Gastroesophageal sphincter (tissue), 4 donors: Measurements from ENCODE around the gene TEX28. TPM values are rescaled to one million over a fixed set of nuclear protein-coding genes. Genes with fewer than 3 reads are reported as not detected.
"Not testable (repeated sequence)": the region's sequence is repeated elsewhere in the genome, so short reads cannot be mapped to it uniquely, and the experiment has no call there.

Experiments used
- ATAC-seq: fragments of 150-250 bp; one replicate; pipeline ENCODE4 v1.9.1; 2016; ENCODE audit warnings: mild to moderate bottlenecking, moderate library complexity
- H3K27ac ChIP-seq, 4 donors: fragments of 200-600 bp; sonication (generic) in 3 of 4; 1 replicate in 3 of 4; 2 replicates in 1 of 4; pipeline ENCODE4 v1.5.1; 2016 to 2019
- H3K27me3 ChIP-seq: fragments of 200-600 bp; sonication (generic); one replicate; pipeline ENCODE4 v1.5.1; 2019
- H3K36me3 ChIP-seq, 2 donors: fragments of 200-600 bp; sonication (generic); one replicate each; pipeline ENCODE4 v1.5.1; 2019; ENCODE audit warnings: control low read depth in 1 of 2
- H3K4me1 ChIP-seq, 3 donors: fragments of 200-600 bp; sonication (generic); 1 replicate in 2 of 3; 2 replicates in 1 of 3; pipeline ENCODE4 v1.5.1; 2016 to 2019; ENCODE audit warnings: control low read depth in 2 of 3
- H3K4me3 ChIP-seq, 2 donors: fragments of 200-600 bp; sonication (generic); one replicate each; pipeline ENCODE4 v1.5.1; 2019; ENCODE audit warnings: mild to moderate bottlenecking in 1 of 2, moderate library complexity in 1 of 2
- H3K9me3 ChIP-seq, 3 donors: fragments of 200-600 bp; sonication (generic); one replicate each; pipeline ENCODE4 v1.5.1; 2017 to 2019; ENCODE audit warnings: control low read depth in 2 of 3
- CTCF ChIP-seq, 4 experiments: fragments of 200-600 bp in 2 of 4; fragments of 450-650 bp in 2 of 4; sonication (generic) in 1 of 4; IDR thresholded peaks; one replicate each; pipeline ENCODE4 v1.5.1; 2017 to 2019; ENCODE audit warnings: antibody characterized with exemption in 4 of 4, mild to moderate bottlenecking in 2 of 4, moderate library complexity in 2 of 4
- EP300 ChIP-seq: sonication (generic); formaldehyde crosslinking; IDR thresholded peaks from one replicate; pipeline ENCODE4 v1.6.1; 2017; ENCODE audit warnings: antibody characterized with exemption, mild to moderate bottlenecking
- POLR2A ChIP-seq, 2 donors: fragments of 450-650 bp; IDR thresholded peaks; one replicate each; pipeline ENCODE4 v1.6.1; 2017; ENCODE audit warnings: antibody characterized with exemption in 2 of 2, mild to moderate bottlenecking in 2 of 2, moderate library complexity in 1 of 2
- POLR2AphosphoS5 ChIP-seq: sonication (generic); formaldehyde crosslinking; IDR thresholded peaks from one replicate; pipeline ENCODE4 v1.6.1; 2017; ENCODE audit warnings: antibody characterized with exemption
- WGBS, 2 donors: methylation state at CpG; one replicate each; pipeline ENCODE4 v1.1.5; 2018; ENCODE audit warnings: low coverage in 1 of 2; 5-methylcytosine and 5-hydroxymethylcytosine counted together
- total RNA-seq, 4 donors: library from RNA; depleted of rRNA; stranded (reverse); fragments of >200 nt; gene quantifications; one replicate each; pipeline ENCODE4 v1.1.0, GENCODE V29; 2016

Gene TEX28
- total RNA-seq, 4 donors from 2014 or later: not detected

- H3K27ac ChIP-seq: no peak overlapping the region
Observed at GRCh38 chrX:154298312-154298711, 3.4 kb upstream of the TEX28 start.

DNA sequence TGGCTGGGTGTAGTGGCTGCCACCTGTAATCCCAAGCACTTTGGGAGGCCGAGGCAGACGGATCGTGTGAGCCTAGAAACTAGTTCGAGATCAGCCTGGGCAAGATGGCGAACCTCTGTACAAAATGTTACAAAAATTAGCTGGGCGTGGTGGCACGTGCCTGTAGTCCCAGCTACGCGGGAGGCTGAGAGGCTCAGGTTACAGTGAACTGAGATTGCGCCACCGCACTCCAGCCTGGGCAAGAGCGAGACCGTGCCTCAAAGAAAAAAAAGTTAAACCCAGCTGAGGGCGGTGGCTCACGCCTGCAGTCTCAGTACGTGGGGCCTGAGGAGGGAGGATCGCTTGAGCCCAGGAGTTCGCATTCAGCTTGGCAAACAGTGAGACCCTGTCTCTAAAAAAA is 1.8 kb upstream of the TEX28 start:
- ATAC-seq: no peak

More at GRCh38 chrX:154298312-154298711, 3.4 kb upstream of the TEX28 start:
- WGBS, 2 donors: 70 to 83% methylated on average over 3 to 4 of the region's 7 CpGs
- H3K4me1 ChIP-seq: no peaks in the 10 kb centered on the region
- H3K9me3 ChIP-seq: no peaks in the 10 kb centered on the region
- ATAC-seq: no peak
- H3K27me3 ChIP-seq: no peaks in the 10 kb centered on the region
- H3K4me3 ChIP-seq: no peak overlapping the region
- no peaks in the 10 kb centered on the region for H3K36me3 ChIP-seq
- no peak for TF ChIP-seq EP300
- no peak for TF ChIP-seq POLR2AphosphoS5
- no peak for TF ChIP-seq CTCF (IDR thresholded peaks at IDR 0.05)
- no peak for TF ChIP-seq POLR2A (IDR thresholded peaks at IDR 0.05)

DNA sequence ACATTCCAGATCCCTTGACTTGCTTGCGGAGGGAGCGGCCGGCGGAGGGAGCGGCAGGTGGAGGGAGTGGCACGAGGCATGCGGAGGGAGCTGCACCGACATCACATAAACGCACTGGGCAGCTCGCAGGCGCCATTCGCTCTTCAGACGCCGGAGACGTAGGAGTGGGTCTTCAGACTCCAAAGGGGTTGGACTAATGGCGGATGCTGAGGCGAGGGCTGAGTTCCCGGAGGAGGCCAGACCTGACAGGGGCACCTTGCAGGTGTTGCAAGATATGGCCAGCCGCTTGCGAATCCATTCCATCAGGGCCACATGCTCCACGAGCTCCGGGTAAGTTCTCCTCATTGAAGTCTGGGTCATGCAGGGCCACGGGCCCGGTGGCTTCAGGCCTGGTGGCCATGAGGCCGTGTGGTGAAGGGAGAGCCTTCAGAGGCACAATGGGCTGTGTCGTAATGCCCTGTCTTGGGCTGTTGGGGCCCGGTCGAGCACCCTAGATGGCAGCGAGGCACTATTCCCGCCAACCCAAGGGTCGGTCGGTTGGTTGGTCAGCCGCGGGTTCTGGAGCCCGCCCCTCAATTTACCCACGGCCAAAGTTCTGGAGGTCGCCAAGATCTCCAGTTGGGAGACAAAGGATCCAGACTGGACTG is 863 bp upstream of the TEX28 start, which contains the start of gene TKTL1:
Gene TKTL1, plus strand, starts transcription at position 132 of the 647 bp plus-strand sequence. Its CDS starts 65 bp downstream, at position 197.
- H3K4me3 ChIP-seq: no peak within 1 kb of the TSS
- WGBS, 2 donors: 92 to 100% methylated on average over 3 to 23 of the region's 37 CpGs

More for the DNA sequence above, 1.8 kb upstream of the TEX28 start:
- Histone ChIP-seq H3K4me3 (no peak overlapping the region), H3K27ac (no peak overlapping the region), H3K4me1 (no peaks in the 10 kb centered on the region), H3K9me3 (no peaks in the 10 kb centered on the region), H3K36me3 (no peaks in the 10 kb centered on the region), H3K27me3 (no peaks in the 10 kb centered on the region)
- 89 to 90% methylated on average over 5 to 12 of the region's 18 CpGs for WGBS, 2 donors
- no peak for TF ChIP-seq POLR2A (IDR thresholded peaks at IDR 0.05)
- no peak for TF ChIP-seq POLR2AphosphoS5
- no peak for TF ChIP-seq EP300
- TF ChIP-seq CTCF (IDR thresholded peaks at IDR 0.05): no peak

GRCh38 chrX:154286406-154286805 is 8.5 kb downstream of the TEX28 start:
- not testable (repeated sequence) for H3K36me3 ChIP-seq, H3K9me3 ChIP-seq, H3K27ac ChIP-seq, H3K4me1 ChIP-seq, H3K27me3 ChIP-seq, ATAC-seq, H3K4me3 ChIP-seq
- no CpG with 5 or more reads among the region's 10 CpGs for WGBS, 2 donors

More for the DNA sequence above, 863 bp upstream of the TEX28 start, which contains the start of gene TKTL1:
- no peak for TF ChIP-seq EP300
- TF ChIP-seq POLR2A (IDR thresholded peaks at IDR 0.05): no peak
- no peak for TF ChIP-seq CTCF (IDR thresholded peaks at IDR 0.05)
- no peak for TF ChIP-seq POLR2AphosphoS5
- no peak for ATAC-seq
- Histone ChIP-seq H3K4me1 (no peaks in the 10 kb centered on the region), H3K36me3 (no peaks in the 10 kb centered on the region), H3K27me3 (no peaks in the 10 kb centered on the region), H3K9me3 (no peaks in the 10 kb centered on the region), H3K27ac (no peak within 1 kb of the TSS)

GRCh38 chrX:154284489-154285338 is 10.2 kb downstream of the TEX28 start:
- WGBS, 2 donors: no CpG with 5 or more reads among the region's 23 CpGs
- not testable (repeated sequence) for H3K9me3 ChIP-seq, H3K27ac ChIP-seq, H3K4me1 ChIP-seq, H3K4me3 ChIP-seq, H3K36me3 ChIP-seq, H3K27me3 ChIP-seq
- peak; percentile 84 for ATAC-seq

- WGBS, 2 donors: no CpG with 5 or more reads among the region's 3 CpGs
- not testable (repeated sequence) for H3K9me3 ChIP-seq, H3K27me3 ChIP-seq, H3K4me1 ChIP-seq, ATAC-seq, H3K27ac ChIP-seq, H3K4me3 ChIP-seq, H3K36me3 ChIP-seq
Observed at GRCh38 chrX:154269245-154269644, 25.7 kb downstream of the TEX28 start.

DNA sequence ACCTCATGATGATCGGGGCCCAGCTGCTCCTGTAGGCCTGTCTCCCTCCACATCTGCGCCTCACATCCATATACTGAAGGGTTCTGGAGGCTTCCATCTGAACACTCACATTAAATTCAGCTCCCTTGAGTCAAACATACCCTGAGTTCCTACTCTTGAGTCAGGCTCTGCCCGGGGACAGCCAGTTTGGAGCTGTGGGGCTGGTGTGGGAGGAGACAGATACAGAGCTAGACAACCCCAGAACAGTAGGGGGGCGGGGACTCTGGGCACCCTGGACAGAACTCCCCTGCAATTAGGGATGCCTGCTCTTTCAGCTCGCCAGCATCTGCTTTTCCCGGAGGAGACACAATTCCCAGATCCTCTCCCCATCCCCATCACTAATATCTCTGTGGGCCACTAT is 31.9 kb downstream of the TEX28 start:
- not testable (repeated sequence) for H3K9me3 ChIP-seq, H3K4me1 ChIP-seq, H3K4me3 ChIP-seq, H3K36me3 ChIP-seq, H3K27ac ChIP-seq, ATAC-seq, H3K27me3 ChIP-seq
- no CpG with 5 or more reads among the region's 6 CpGs for WGBS, 2 donors

GRCh38 chrX:154258711-154259110 is 36.2 kb downstream of the TEX28 start:
- H3K36me3 ChIP-seq, H3K27me3 ChIP-seq, H3K4me1 ChIP-seq, ATAC-seq, H3K4me3 ChIP-seq, H3K27ac ChIP-seq, H3K9me3 ChIP-seq: not testable (repeated sequence)
- WGBS, 2 donors: no CpG with 5 or more reads among the region's 10 CpGs

- not testable (repeated sequence) for H3K36me3 ChIP-seq, H3K4me3 ChIP-seq, H3K27me3 ChIP-seq, ATAC-seq, H3K4me1 ChIP-seq, H3K9me3 ChIP-seq, H3K27ac ChIP-seq
- no CpG with 5 or more reads among the region's 17 CpGs for WGBS, 2 donors
Observed at GRCh38 chrX:154257282-154257681, 37.6 kb downstream of the TEX28 start, which contains the start of gene OPN1MW3. TSS of gene OPN1MW3 (plus strand) at chrX:154257582. CDS start at chrX:154257620, 38 bp downstream.
